SK-N-SH (cell line): ENCODE data around the gene CPSF4.

Source experiments
- CTCF ChIP-seq: fragments of 200-600 bp; sonication (generic); IDR thresholded peaks from 2 replicates; pipeline ENCODE4 v1.6.1; 2017; ENCODE audit warnings: antibody characterized with exemption, mild to moderate bottlenecking, moderate library complexity
- REST ChIP-seq: IDR thresholded peaks from 2 replicates; pipeline ENCODE4 v1.6.1; 2012; ENCODE audit warnings: mild to moderate bottlenecking, low read depth, low read length, moderate library complexity

- TF ChIP-seq CTCF (no peak), REST (no peak)
Observed at GRCh38 chr7:99399597-99399996, 39.1 kb upstream of the CPSF4 start.
